NCI-H82 treated with DMSO at 0.1 percent for 48 hours (cell line): Measurements from ENCODE around the gene ABCB9.

Source experiments
- DNase-seq: peaks from one replicate; lab custom pipeline; 2025; ENCODE audit not compliant: unreplicated experiment; lab: John Stamatoyannopoulos, UW

The ABCB9 gene

GRCh38 chr12:122982963-122983788 lies 16.9 kb upstream of the ABCB9 start:
- DNase-seq: no peak

GRCh38 chr12:122982477-122982815 lies 16.2 kb upstream of the ABCB9 start:
- no peak for DNase-seq

DNA sequence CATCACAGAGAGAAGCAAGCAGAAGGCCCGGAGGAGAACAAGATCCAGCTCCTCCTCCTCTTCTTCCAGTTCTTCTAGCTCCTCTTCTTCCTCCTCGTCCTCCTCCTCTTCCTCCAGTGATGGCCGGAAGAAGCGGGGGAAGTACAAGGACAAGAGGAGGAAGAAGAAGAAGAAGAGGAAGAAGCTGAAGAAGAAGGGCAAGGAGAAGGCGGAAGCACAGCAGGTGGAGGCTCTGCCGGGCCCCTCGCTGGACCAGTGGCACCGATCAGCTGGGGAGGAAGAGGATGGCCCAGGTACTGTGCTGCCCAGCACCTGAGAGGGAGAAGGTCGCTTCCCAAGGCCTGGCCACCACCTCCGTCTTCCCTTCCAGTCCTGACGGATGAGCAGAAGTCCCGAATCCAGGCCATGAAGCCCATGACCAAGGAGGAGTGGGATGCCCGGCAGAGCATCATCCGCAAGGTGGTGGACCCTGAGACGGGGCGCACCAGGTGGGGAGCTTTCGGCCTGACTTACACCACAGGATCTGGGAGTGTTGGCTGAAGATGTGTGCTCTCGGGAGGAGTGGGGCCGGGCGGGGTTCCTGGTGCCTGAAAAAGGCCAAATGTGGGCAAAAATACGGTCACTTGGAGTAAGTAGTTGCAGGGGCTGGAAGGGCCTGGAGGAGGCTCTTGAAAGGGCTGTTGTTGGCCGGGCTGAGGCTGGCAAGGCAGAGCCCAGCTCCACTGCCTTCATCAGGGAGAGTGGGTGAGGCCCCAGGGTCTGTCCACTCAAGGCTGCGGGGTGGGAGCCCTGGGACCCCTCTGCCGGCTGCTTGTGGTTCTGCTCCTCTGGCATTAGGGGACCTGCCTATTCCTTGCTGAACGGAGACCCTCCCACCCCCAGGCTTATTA lies 15.6 kb upstream of the ABCB9 start:
- DNase-seq: no peak

GRCh38 chr12:122981036-122981471 lies 14.8 kb upstream of the ABCB9 start:
- DNase-seq: no peak

GRCh38 chr12:122980183-122981035 lies 14.1 kb upstream of the ABCB9 start, which contains the start of gene ARL6IP4:
TSS of gene ARL6IP4 (plus strand) at chr12:122980681. CDS start at chr12:122981140, 459 bp downstream.
- DNase-seq: no peak

DNA sequence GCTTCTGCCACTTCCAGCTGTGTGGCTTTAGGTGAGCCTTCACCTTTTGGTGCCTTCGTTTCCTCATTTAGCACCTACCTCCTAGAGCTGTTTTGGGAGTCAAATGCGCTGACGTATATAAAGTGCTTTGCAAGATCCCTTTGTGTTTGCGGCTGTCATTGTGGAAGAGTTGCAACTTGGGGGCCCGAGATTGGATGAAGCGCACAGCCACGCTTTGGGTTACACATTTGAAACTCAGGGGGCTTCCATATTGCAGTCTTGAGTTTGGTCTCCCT lies 13.6 kb upstream of the ABCB9 start:
- DNase-seq: no peak

GRCh38 chr12:122979001-122979907 lies 13.0 kb upstream of the ABCB9 start:
- DNase-seq: no peak

GRCh38 chr12:122978507-122978955 lies 12.3 kb upstream of the ABCB9 start:
- no peak for DNase-seq

DNA sequence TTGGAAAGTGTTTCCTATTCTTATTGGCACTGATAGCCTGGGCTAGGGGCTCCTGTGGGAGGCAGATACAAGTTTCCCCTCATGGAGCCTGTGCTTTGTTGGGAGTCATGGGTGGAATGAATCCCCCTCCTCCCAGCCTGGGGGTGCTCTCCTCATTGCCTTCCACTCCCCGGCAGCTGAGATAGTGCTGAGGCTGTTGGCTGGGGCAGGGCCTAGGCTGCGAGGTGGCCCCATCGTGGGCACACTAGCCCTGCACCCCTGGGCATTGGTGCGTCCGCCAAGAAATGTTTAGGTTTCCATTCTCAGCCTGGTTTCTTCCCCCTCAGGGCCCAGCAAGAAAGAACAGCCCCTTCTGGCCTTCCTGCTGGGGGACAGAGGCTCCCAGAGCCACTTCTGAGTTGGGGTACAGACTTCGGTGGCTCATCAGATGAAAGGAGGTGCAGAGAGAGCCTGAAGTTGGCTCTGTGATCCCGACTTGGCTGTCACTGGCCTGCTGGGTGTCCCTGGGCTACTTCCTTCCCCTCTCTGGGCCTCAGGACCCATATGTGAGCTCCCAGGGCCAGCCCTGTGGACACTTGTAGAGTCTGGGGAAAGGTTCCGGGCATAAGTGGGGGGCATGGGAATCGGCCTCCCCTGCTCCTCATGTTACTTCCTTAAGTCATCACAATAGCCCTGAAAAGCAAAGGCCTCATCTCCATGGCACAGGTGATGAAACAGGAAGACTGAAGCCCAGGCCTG lies 11.6 kb upstream of the ABCB9 start:
- no peak for DNase-seq

DNA sequence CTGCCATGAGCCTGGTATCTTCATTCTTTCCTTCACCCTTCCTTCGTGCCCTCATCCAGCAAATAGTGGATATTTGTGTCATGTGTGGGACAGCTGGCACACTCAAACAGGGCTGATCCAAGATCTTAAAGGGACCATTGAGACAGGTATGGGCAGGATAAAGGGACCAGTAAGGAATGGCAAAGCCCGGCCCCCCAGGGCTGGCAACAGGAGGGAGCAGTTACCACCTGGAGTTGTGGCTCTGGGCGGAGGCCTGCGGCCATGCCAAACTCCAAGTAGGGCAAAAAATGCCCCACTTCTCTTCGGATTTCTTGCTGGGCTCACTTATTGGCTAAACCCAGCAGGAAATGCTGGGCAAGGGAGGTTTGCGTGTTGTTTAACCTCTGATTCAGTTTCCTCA lies 10.9 kb upstream of the ABCB9 start:
- DNase-seq: no peak

GRCh38 chr12:122976648-122976975 lies 10.3 kb upstream of the ABCB9 start:
- DNase-seq: no peak

GRCh38 chr12:122975790-122976647 lies 9.8 kb upstream of the ABCB9 start:
- no peak for DNase-seq

- peak; percentile 72 for DNase-seq
Measured at GRCh38 chr12:122974892-122975789, 8.9 kb upstream of the ABCB9 start, which contains the start of gene OGFOD2. TSS of gene OGFOD2 (plus strand) at chr12:122975244. CDS start at chr12:122975252, 8 bp downstream.

- DNase-seq: peak; percentile 97
Measured at GRCh38 chr12:122974274-122974891, 8.1 kb upstream of the ABCB9 start.

DNA sequence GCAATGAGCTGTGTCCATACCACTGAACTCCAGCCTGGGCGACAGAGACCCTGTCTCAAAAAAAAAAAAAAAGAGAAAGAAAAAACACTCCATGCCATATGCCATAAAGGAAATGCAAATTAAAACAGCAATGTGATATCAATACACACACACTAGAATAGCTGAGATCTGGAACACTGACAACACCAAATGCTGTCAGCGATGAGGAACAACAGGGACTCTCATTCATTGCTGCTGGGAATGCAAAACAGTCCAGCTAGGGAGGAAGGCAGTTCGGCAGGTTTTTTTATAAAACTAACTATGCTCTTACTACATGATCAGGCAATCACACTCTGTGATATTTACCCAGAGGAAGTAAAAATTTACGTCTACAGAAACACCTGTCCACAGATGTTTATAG lies 3.4 kb upstream of the ABCB9 start:
- no peak for DNase-seq

DNA sequence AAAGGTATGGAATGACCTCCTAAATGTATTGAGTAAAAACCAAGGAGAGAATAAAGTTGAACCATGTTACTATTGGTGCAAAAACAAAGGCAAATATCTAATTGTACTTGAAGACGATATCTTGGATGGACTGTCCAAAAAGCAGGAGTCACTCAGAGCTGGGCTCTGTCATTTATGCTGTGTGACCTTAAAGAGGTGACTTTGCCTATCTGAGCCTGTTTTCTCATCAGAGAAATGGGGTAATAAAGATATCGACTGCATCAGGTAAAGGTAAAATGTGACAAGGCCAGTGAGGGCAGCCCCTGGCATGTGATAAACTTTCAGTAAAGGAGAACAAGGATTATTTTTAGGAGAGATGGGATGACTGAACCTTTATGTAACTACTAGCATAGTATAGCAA lies 1.8 kb upstream of the ABCB9 start:
- DNase-seq: no peak
